MM.1S (cell line): ENCODE data around the gene TTC24.

Source experiments
- CTCF ChIP-seq: fragments of 300-600 bp; sonication (generic); IDR thresholded peaks from 2 replicates; pipeline ENCODE4 v1.5.1; 2016; ENCODE audit warnings: antibody characterized with exemption, low read length, mixed read lengths
- EZH2 ChIP-seq: fragments of 300-600 bp; sonication (generic); optimal IDR thresholded peaks from 2 replicates; pipeline ENCODE3; 2017; ENCODE audit warnings: low read depth, mild to moderate bottlenecking, antibody characterized with exemption, low read length, mixed read lengths
- EZH2phosphoT487 ChIP-seq: fragments of 300-600 bp; sonication (generic); IDR thresholded peaks from 2 replicates; pipeline ENCODE4 v1.6.1; 2018; ENCODE audit warnings: antibody characterized with exemption, low read length

DNA sequence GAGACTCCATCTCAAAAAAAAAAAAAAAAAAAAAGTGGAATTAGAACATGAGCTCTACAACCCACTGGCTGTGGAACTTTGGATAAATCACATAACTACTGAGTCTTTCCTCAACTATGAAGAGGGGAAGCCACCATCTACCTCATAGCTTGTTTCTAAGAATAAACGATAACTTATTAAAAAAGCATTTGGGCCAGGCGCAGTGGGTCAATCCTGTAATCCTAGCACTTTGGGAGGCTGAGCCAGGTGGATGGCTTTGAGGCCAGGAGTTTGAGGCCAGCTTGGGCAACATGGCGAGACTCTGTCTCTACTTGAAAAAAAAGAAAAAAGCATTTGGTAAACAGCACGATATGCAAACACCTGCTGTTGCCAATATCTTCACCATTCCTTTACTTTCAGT is 47.1 kb upstream of the TTC24 start:
- TF ChIP-seq CTCF (no peak), EZH2 (no peak), EZH2phosphoT487 (no peak)
